HG03175 (cell line): ENCODE data around the gene COX15.
"Not testable (repeated sequence)": the region's sequence is repeated elsewhere in the genome, so short reads cannot be mapped to it uniquely, and the experiment has no call there.

Source experiments
- ATAC-seq: cut with Tn5 transposase; IDR thresholded peaks from one replicate; pipeline ENCODE4 v1.9.1; 2021; ENCODE audit warnings: mild to moderate bottlenecking, moderate library complexity; ENCODE audit not compliant: unreplicated experiment

The COX15 gene

DNA sequence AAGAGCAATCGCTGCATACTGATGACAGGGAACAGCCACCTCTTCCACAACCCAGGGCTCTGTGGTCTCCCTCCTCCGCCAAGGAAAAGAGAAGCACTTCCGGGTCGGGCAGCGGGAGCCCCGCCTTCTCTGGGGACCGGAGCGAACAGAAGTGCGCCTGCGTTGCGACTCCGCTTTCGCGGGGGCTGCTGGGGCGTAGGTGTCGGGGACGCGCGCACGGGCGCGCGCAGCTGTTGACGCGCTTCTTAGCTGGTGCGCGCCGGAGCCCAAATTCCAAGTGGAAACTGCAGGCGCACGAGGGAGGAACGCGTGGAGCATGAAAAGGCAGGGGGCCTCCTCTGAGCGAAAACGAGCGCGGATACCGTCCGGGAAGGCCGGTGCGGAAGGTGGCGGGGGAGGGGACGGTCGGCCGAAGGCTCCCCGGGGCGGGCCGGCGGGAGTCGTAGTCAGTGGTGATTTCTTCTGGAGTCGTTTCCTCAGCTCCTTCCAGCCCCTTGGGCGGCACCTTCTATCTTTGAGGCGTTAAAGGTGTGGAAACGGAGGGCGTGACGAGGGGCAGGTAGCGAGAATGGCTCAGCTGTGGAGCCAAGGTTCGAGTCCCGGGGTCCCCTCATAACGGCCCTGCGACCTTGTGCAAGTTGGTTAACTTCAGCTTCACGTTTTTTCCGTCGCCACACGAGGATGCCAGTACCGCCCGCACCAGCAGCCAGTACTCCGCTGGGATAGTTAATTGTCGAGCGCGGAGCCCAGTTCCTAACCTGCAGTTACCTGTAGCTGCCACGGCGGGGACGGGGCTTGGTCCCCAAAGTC, at the start of gene COX15, which contains the start of gene CUTC:
TSS of gene COX15 (minus strand) at position 95 of the 810 bp plus-strand sequence. CDS start at position 17, 78 bp downstream.
TSS of gene CUTC (plus strand) at position 202 of the 810 bp plus-strand sequence. CDS start at position 317, 115 bp downstream.
- ATAC-seq = peak; percentile 90

DNA sequence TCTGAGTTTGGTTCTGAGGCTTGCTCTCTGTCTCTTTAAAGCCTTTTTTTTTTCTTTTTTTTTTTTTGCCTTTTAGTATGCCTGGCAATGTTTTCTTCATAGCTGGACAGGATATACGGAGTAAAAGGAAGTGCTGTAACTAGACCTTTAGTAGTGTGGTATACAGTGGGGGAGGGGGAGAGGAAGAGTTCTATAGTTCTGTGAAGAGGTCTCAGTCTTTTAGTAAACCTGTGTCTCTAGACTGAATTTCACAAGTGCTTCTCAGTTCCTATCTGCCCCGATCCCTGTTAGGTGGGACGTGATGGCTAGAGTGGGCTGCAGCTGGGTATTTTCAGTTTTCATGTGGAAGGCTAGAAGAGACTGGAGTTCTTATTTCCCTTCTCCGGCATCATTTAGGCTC, 47.4 kb upstream of the COX15 start:
- no peak for ATAC-seq

DNA sequence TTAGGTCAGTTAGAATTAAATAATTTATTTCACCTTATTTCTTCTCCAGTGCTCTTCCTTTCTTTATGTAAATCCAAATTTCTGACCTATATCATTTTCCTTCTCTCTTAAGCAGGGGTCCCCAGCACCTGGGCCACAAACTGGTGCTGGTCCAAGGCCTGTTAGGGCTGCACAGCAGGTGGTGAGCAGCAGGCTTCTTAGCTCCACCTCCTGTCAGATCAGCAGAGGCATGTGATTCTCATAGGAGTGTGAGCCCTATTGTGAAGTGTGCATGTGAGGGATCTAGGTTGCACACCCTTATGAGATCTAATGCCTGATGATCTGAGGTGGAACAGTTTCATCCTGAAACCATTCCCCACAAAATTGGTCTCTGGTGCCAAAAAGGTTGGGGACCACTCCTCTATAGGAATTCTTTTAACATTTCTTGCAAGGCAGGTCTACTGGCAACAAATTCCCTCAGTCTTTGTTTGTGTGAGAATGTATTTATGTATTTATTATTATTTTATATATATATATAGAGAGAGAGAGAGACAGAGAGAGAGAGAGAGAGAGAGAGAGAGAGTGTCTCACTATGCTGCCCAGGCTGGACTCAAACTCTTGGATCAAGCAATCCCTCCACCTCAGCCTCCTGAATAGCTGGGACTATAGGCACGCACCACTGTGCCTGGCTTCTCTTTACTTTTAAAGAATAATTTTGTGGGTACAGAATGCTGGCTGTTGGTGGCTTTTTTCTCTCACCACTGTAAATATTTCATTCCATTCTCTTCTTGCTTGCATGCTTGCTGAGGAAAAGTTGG, 46.2 kb upstream of the COX15 start:
- no peak for ATAC-seq

DNA sequence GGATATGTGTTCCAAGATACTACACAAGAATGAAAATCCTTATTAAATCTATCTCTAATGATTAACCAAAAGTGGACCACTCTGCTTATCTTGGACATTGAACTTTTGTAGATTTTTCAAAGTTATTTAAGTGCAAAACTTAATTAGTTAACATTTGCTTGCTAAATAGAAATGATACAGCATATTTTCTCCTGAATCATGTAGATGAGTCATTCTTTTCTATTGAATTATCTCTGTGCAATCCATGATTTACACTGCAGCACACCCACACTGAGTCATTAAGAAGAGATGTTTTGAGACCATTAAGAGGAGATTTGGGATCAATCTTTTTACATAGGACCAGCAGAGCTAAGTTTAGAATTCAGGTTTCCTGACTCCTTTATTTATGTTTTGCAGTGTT, 43.9 kb upstream of the COX15 start:
- ATAC-seq = no peak

DNA sequence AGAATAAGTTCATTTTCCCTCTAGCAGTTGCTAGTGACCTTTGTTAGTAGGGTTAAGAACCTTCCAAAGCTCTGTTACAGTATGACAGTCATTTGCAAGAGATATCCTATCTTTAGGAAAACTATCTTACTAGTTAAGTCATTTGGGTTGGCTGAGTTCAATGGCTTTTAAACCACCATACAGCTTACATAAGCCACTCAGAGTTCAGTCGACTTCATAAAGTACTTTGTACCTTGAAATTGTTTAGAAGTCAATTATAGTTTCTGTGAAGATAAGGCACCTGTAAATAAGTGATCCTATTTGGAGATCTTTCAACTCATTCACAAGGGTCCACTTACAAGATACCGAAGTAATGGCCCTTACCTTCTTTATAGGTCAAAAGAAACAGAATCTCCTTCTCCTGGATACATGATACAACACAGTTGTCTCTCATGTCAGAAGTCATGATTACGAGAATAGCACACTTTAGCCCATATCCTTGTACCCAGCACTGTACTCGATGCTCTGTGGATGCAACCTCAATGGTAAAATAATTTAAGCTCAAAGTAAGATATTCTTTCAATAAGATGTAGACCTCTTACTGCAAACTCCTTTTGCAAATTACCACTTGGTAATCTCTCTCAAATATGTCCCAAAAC, 38.6 kb upstream of the COX15 start:
- ATAC-seq = no peak

DNA sequence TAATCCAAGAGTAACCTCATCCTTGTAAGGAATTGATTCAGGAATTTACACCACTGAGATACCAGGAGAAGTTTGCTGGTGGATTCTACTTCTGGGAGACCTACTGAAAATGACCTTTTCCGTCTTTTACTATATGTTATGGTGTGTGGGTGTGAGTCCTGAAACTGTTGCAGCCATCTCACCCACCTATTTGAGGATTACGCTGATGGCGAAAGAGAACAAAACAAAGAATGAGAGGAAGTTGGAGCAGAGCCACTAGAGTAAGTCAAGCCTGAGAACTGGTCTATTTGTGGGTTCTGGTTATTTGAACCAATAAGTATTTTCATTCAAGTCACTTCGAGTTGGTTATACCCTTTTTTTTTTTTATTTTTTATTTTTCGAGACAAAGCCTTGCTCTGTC, 37.8 kb upstream of the COX15 start:
- no peak for ATAC-seq

DNA sequence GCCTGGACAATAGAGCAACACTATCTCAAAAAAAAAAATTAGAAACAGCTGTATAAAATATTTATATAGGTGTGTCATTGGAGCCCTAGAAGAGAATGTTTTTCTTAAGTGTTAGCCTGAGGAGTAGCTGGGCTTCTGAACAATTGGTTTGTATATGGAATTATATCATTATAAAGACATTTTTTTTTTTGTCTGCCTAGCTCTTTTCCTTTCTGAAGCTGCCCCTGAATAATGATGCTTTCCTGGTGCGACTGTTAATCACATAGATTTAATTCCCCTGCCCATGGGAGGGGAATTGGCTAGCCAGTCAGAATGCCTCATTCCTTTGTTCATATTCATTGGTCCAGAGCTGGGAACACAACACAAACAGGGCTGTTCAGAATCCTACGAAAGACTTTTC, 36.6 kb upstream of the COX15 start:
- no peak for ATAC-seq

DNA sequence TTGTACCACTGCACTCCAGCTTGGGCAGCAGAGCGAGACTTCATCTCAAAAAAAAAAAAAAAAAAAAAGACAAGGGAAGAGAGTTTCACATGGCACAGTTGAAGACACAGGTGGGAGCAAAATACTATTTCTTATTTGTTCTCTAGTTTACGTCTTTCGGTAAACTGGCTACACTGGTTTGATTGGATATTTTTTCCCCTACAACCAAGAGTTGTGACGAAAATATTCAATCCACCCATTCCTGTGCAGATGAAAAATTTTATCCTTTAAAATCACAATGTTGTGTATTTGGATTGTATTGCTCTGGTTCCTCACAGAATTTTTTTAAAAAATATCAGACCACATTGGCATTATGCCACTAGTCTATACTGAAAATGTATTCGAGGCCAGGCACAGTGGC, 36.0 kb upstream of the COX15 start:
- ATAC-seq = no peak

DNA sequence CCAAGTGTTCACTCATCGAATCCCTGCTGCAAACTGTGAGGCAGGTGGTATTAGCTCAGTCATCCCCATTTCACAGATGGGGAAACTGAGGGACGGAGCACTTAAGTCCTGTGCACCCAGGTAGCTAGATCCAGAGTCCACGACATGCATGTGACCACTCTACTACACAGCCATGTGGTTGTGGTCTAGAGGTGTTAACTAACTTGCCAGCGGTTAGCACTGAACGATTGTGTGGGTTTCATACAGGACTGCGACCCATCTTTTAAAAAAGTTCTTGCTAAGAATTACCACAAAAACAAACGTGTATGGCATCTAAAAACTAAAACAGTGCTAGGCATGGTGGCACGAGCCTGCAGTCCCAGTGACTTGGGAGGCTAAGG, 34.4 kb upstream of the COX15 start:
- ATAC-seq = peak; percentile 93

DNA sequence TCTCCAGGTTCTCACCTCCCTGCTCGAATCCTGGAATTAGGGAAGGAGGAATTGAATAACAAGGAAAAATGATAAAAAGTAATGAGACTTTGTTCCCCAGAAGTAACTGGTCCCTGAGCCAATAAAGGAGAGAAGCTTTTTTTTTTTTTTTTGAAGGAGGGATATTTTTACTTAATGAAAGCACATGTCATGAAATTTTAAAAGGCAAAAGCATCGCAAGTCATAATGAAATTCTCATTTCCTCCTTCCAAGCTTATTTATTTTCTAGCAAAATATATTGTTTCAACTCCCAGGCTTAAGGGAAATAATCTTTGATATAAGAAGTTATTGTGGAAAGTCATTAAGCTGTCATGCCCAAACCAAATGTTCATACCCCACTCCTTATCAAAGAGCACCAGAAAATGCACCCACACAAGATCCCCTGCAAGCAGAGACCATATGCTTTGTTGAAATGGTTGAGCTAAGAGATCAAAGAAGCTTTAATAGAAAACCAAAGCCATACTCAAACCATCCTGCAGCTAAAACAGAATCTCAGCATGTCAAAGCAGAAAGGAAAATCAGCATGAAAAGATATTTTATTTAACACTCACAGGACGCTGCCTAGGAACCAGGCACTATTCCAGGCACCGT, 33.9 kb upstream of the COX15 start:
- peak; percentile 24 for ATAC-seq

DNA sequence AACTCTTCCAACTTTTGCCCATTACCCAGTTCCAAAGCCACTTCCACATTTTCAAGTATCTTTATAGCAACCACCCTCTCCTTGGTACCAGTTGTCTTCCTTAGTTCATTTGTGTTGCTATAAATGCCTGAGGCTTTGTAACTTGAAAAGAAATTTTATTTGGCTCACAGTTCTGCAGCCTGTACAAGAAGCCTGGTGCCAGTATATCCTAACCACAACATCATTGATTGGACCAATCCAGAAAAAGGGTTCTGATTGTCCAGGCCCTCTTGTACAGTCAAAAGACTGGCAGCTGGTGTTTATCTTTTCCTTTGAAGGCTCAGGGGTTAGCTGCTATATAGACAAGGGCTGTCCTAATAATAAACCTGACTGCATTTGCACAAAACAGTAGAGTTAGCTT, 29.4 kb upstream of the COX15 start:
- no peak for ATAC-seq

DNA sequence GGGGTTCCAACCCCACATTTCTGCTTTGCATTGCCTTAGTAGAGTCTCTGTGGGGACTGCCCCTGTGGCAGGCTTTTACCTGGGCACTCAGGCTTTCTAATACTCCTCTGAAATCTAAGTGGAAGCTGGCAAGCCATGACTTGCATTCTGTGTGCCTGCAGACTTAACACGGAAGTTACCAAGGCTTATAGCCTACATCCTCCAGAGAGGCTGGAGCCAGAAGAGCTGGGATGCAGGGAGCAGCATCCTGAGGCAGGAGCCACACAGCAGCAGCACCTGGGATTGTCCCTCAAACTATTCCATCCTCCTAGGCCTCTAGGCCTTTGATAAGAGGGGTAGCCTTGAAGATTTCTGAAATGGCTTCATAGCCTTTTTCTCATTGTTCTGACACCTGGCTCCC, 28.4 kb upstream of the COX15 start:
- no peak for ATAC-seq

DNA sequence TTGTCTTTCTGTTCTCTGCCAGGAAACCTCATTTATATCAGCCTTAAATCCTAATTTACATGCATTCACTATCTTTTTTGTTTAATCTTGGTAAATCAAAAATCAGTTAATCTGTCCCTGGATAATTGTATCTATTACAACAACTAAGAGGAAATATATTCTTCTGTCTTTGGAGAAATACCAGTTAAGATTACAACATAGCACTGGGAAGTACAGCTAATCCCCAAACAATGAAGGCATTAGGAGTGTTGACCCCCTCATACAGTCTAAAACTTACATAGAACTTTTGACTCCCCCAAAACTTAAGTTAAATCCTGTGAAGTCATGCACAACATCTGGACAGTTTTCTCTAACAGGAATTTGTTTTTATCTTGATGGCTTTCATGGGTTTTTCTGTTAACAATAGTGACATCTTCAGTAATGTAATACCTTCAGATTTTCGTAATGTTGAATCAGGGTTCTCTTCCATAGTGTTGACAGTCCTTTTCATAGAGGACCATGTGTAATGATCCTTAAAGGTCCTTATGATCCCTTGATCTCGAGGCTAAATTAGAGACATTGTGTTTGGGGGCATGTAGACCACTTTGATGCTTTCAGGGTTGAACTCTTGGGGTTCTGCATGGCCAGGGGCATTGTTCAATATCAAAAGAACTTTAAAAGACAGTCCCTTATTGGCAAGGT, 26.4 kb upstream of the COX15 start:
- ATAC-seq = no peak

DNA sequence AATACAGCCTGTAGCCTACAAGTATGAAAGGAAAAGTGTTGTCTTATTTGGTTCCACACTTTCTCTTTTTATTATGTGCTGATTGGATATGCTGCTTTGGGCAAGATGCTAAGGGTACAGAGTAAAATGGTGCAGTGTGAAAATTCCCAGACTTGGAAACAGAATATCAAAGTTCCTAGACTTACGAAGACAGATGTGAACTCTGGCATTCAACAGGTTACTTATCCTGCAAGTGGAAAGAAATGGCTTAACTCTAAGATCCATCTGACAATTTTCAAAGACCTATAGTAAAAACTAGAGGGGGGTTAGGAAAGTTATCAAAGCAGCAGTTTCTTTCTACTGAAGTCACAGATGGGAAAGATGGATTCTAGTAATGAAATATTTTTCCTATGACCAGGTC, 24.2 kb upstream of the COX15 start:
- ATAC-seq = no peak

DNA sequence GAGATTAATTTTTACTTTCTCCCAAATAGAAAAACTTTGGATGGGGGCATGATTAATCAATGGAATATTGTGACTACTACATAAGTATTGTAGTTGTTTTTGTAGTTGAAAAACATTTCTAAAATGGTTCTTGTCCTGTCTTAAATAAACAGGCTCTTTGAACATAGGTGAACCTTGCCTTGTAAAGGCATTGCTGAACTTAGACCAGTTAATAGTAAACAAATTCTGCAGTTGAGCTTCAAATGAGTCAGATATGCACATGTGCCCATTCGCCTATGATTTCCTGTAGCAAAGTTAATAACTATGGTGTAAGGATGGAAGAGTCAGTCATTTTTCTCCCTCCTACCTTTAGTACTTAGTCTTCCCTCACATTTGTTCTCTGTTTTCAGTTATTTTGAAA, 22.7 kb upstream of the COX15 start:
- ATAC-seq = no peak

DNA sequence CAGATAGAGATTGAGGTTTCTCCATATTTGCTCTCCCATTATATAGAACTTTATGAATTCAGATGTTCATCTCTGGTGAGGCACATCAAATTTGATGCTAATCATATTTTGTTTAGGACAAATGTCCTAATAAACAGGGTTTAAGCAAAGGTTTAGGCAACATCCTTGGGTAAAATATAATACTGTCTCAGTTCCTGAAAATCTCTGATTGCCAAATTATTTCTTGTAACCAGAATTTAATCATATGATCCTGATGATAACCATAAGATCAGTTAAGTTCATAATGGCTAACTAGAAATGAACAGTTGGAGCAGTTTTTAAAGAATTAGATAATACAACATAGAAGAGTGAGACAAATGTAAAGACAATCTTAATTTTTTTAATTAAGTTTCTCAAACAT, 18.7 kb upstream of the COX15 start:
- ATAC-seq = no peak

DNA sequence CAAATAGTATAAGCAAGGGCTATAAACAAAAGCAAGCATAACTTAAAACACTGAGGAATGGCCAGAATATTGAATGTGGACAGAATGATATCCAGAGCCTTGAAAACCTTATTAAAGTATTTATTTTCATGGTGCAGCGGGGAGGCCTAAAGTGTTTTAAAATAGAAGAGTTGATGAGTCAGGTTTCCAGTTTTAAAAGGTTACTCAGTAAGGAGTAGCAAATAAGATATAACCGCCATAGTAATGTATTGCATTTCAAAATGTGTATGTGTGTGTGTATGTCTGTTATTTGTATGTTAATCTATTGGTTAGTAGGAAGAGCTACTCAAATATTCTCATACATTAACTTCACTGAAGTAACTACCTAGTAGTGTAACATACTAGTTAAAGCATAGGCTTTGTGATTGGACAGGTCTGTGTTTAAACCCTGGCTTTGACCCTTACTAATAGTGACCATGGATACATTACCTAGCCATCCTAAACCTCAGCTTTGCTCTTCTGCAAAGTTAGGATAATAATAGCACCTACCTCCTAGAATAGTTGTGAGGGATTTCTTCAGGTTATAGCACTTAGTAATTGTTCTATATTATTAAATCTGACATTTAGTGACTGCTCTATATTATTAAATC, 17.0 kb upstream of the COX15 start:
- no peak for ATAC-seq

DNA sequence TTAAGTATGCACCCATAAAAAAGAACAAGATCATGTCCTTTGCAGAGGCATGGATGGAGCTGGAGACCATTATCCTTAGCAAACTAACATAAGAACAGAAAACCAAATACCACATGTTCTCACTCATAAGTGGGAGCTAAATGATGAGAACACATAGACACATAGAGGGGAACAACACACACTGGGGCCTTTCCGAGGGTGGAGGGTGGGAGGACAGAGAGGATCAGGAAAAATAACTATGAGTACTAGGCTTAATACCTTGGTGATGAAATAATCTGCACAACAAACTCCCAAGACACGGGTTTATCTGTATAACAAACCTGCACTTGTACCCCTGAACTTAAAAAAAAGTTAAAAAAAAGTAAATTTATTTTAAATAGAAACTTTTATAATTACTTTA, 14.2 kb upstream of the COX15 start:
- ATAC-seq = not testable (repeated sequence)

DNA sequence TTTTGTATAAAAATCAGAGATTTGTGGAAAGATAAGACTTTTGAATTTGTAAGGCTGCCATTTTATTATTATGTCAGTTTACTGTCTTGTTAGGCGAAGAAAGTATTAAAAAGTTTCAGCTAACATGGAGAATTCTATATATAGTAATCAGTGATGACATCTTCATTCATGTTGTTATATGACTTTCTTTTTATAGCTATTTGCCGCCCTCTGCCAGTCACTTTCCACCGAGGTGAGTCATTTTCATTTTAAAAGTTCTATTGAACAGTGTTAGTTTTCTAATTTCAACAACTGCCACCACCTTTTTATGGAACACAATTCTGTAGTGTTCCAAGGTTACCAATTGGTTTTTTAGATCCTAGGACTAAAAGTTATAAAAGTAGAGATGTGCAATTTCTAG, 11.9 kb upstream of the COX15 start:
- ATAC-seq = no peak

DNA sequence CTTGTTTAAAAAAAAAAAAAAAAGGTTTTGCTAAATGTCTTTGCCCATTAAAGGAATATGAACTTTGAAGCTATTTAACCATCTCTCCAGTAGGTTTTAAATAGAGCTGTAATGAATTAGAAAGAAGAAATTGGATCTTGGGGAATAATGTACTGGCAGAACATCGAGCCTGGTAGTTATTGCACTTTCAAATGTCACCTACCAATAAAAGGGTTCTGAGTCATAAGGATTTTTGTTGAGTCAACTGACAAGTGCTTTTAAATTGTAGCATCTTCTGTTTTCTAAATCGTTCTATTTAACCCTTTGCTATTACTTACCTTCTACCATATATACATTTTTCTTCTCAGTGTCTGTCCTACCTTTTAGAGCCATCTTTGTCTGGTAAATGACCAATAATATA, 10.8 kb upstream of the COX15 start:
- ATAC-seq = no peak
